GM12878 (cell line): ENCODE data around the gene STARD13. TPM values are rescaled to one million over a fixed set of nuclear protein-coding genes. Genes with fewer than 3 reads are reported as not detected.

Source experiments
- ATAC-seq: fragments of 200-7000 bp; cut with Tn5 transposase; 3 replicates; pipeline ENCODE4 v1.9.1; 2020; ENCODE audit warnings: mild to moderate bottlenecking, moderate library complexity
- BruUV-seq: library from RNA; stranded (reverse); fragments of 400-500 nt; replicated peaks from 2 replicates; lab custom pipeline; 2021; lab: Mats Ljungman, UMichigan
- CTCF ChIA-PET: fragments of 300-600 bp; sonication (Branson Sonifier 250); formaldehyde crosslinking; extraction: SDS; loops from one replicate; lab custom pipeline; 2021; ENCODE audit warnings: inconsistent platforms; lab: Yijun Ruan, JAX
- POLR2A ChIA-PET: fragments of 350-600 bp; formaldehyde crosslinking; extraction: SDS; loops from one replicate; lab custom pipeline; 2021; ENCODE audit warnings: inconsistent platforms; lab: Charles Lee
- RAD21 ChIA-PET: fragments of 300-600 bp; sonication (Branson Sonifier 250); formaldehyde crosslinking; loops from one replicate; lab custom pipeline; 2023; ENCODE audit warnings: antibody characterized with exemption; ENCODE audit not compliant: unreplicated experiment; lab: Charles Lee
- SMC1A ChIA-PET: fragments of 300-600 bp; sonication (Branson Sonifier 250); formaldehyde crosslinking; loops from one replicate; lab custom pipeline; 2023; ENCODE audit not compliant: unreplicated experiment, uncharacterized antibody; lab: Charles Lee
- DNase-seq: peaks from one replicate; pipeline ENCODE4 v3.0.0-alpha.2; 2011; ENCODE audit warnings: low read depth, low spot score
- FAIRE-seq: peaks from 3 replicates; lab custom pipeline; 2011; peaks lifted over from hg19 to GRCh38; lab: Jason Lieb, UNC
- H2AFZ ChIP-seq: 2 replicates; pipeline ENCODE4 v1.6.0; 2011; ENCODE audit warnings: low read depth, low read length, control low read depth; ENCODE audit not compliant: control insufficient read depth
- H3K27ac ChIP-seq: 2 replicates; pipeline ENCODE4 v1.5.1; 2011; ENCODE audit warnings: control low read depth; ENCODE audit not compliant: control insufficient read depth, insufficient read depth
- H3K27me3 ChIP-seq, 2 experiments: replicated peaks in 1 of 2; 2 replicates each; pipeline versions ENCODE4 v1.6.0 to v1.6.1; 2011; ENCODE audit warnings: low read length in 1 of 2; ENCODE audit not compliant: control insufficient read depth in 2 of 2, insufficient read depth in 2 of 2
- H3K36me3 ChIP-seq, 2 experiments: 2 replicates each; pipeline ENCODE4 v1.5.1; 2011; ENCODE audit warnings: low read length in 1 of 2; ENCODE audit not compliant: control insufficient read depth in 2 of 2, insufficient read depth in 2 of 2
- H3K4me1 ChIP-seq: 2 replicates; pipeline ENCODE4 v1.6.1; 2011; ENCODE audit warnings: mild to moderate bottlenecking, low read length, moderate library complexity, mixed read lengths; ENCODE audit not compliant: control insufficient read depth, insufficient read depth
- H3K4me2 ChIP-seq: 2 replicates; pipeline ENCODE4 v1.6.0; 2011; ENCODE audit warnings: control low read depth; ENCODE audit not compliant: control insufficient read depth, insufficient read depth
- H3K4me3 ChIP-seq: fragments of 200-600 bp; sonication (generic); 2 replicates; pipeline ENCODE4 v1.5.1; 2016
- H3K79me2 ChIP-seq: 2 replicates; pipeline ENCODE4 v1.6.0; 2011; ENCODE audit warnings: low read length; ENCODE audit not compliant: control insufficient read depth, insufficient read depth
- H3K9ac ChIP-seq: 2 replicates; pipeline ENCODE4 v1.8.0; 2011; ENCODE audit warnings: low read length, control low read depth, mixed read lengths; ENCODE audit not compliant: control insufficient read depth, insufficient read depth
- H3K9me3 ChIP-seq: replicated peaks from 3 replicates; pipeline ENCODE4 v1.5.1; 2011; ENCODE audit warnings: mild to moderate bottlenecking, low read length; ENCODE audit not compliant: control insufficient read depth, insufficient read depth
- H4K20me1 ChIP-seq: 2 replicates; pipeline ENCODE4 v1.6.0; 2011; ENCODE audit not compliant: control insufficient read depth, insufficient read depth
- EZH2 ChIP-seq: IDR thresholded peaks from 2 replicates; pipeline ENCODE4 v1.6.1; 2012; ENCODE audit warnings: low read depth, mild to moderate bottlenecking, control low read depth, inconsistent platforms, low read length, borderline replicate concordance; ENCODE audit not compliant: control insufficient read depth
- GATAD2B ChIP-seq: fragments of 450-650 bp; conservative IDR thresholded peaks from 2 replicates; pipeline ENCODE4 v1.6.1; 2017; ENCODE audit warnings: low read depth, mild to moderate bottlenecking, moderate library complexity
- MYB ChIP-seq: fragments of 150-350 bp; IDR thresholded peaks from 2 replicates; pipeline ENCODE4 v1.6.1; 2014; ENCODE audit warnings: mild to moderate bottlenecking, low read depth, low read length, borderline replicate concordance
- MYC ChIP-seq: IDR thresholded peaks from 2 replicates; pipeline ENCODE4 v1.6.1; 2011; ENCODE audit warnings: mild to moderate bottlenecking, low read length, moderate library complexity, inconsistent platforms; ENCODE audit not compliant: insufficient read depth, insufficient replicate concordance, insufficient read length, severe bottlenecking
- RAD51 ChIP-seq: fragments of 450-650 bp; IDR thresholded peaks from 2 replicates; pipeline ENCODE4 v1.6.1; 2016; ENCODE audit warnings: moderate library complexity, mild to moderate bottlenecking, inconsistent platforms
- TCF3 ChIP-seq: IDR thresholded peaks from 2 replicates; pipeline ENCODE4 v1.6.1; 2012; ENCODE audit warnings: low read depth, mild to moderate bottlenecking, low read length, borderline replicate concordance; ENCODE audit not compliant: insufficient read depth
- WGBS: methylation state at CpG from one replicate; pipeline ENCODE4 v1.1.6; 2016; ENCODE audit warnings: low lambda C conversion rate; ENCODE audit not compliant: insufficient replicate concordance, insufficient coverage; ENCODE audit errors: missing lambda C conversion rate; 5-methylcytosine and 5-hydroxymethylcytosine counted together
- in situ Hi-C: fragments of 300-500 bp; cut with MboI; formaldehyde crosslinking; loops from 9 replicates; pipeline ENCODE4 v1.14.3; 2018; ENCODE audit warnings: mixed read lengths
- intact Hi-C: fragments of 100-400 bp; cut with micrococcal nuclease; formaldehyde crosslinking; loops from one replicate; pipeline ENCODE4 v1.14.2; 2022; ENCODE audit not compliant: unreplicated experiment
- polyA plus RNA-seq, 11 experiments: library from polyadenylated mRNA; depleted of rRNA in 4 of 11; unstranded in 6 of 11; stranded (reverse) in 5 of 11; fragments of >200 nt; fragmentation: Nextera tagmentation in 4 of 11; fragmentation: Illumina TruSeq in 1 of 11; extraction: Ambion mirVana in 4 of 11; extraction: Trizol in 1 of 11; gene quantifications; 1 replicate in 1 of 11; 2 replicates in 10 of 11; pipeline versions ENCODE4 v1.2.1 to v1.2.3, GENCODE V29; 2011 to 2016; ENCODE audit warnings: inconsistent platforms in 2 of 11, missing spikeins in 2 of 11, low read depth in 1 of 11
- total RNA-seq, 4 experiments: library from RNA; depleted of rRNA in 3 of 4; stranded (reverse); fragments of >200 nt in 3 of 4; fragmentation: Illumina TruSeq in 1 of 4; extraction: Trizol in 1 of 4; gene quantifications; 2 replicates each; pipeline versions ENCODE4 v1.2.1 to v1.2.3, GENCODE V29; 2013 to 2021
- TF ChIP-seq, protein P1 (sequence below): fragments of 450-650 bp; formaldehyde crosslinking; IDR thresholded peaks from 2 replicates; pipeline ENCODE4 v1.5.0; 2022; ENCODE audit warnings: mild to moderate bottlenecking, missing genetic modification characterization
- TF ChIP-seq, protein P2 (sequence below): fragments of 450-650 bp; formaldehyde crosslinking; IDR thresholded peaks from 2 replicates; pipeline ENCODE4 v1.4.0; 2022; ENCODE audit warnings: mild to moderate bottlenecking, moderate library complexity

Gene STARD13
- total and polyA plus RNA-seq, 10 of the 15 experiments (the other 5 are each of a cell fraction or from before 2014, with no cell fraction given): 4.0 to 41.6 (median 10.1) TPM

DNA sequence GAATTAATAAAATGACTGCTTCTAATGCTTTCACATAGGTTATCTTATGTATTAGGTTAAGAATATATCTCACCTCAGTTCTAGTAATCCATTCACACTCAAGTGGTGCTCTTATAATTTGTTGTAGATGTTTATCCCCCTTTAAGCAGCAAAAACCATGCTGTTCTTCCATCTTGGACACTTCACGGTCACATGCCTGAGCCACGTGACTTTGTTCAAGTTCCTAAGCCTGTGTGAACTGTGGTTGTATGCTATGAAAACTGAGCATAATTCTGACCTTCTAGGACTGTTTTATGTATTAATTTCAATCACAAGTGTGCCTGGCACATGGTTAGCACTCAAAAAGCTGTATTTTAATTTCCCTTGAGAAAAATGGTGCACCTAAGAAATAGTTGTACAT is 41.2 kb upstream of the STARD13 start:
- no peak overlapping the region for H3K9ac ChIP-seq
- FAIRE-seq: no peak
- BruUV-seq: no TSS peak

DNA sequence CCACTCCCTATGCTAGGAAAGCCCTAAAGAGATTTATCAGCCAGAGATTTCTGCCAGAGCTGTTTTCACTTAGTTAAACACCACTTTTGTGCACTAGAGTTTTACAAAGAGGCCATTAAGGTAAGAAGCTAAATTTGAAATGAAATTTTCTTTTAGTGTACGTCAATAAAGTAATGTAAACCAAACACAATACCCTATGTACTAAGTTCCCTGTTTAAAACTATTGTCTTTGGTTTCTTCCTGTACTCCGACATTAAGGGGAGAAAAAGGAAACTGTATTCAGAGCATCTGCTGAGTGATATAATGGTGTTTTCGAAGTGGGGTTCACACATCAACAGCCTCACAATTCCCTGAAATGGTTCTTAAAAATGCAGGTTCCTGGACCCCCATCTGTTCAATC is 40.7 kb upstream of the STARD13 start:
- ChIA-PET CTCF (no interaction called here), POLR2A (no interaction called here), SMC1A (no interaction called here), RAD21 (no interaction called here)
- no peaks in the 10 kb centered on the region for H3K36me3 ChIP-seq
- no peaks in the 10 kb centered on the region for H3K4me1 ChIP-seq
- BruUV-seq: no TSS peak
- no peak overlapping the region for H3K27ac ChIP-seq
- ATAC-seq (no peak), FAIRE-seq (no peak), DNase-seq (no peak)
- no peaks in the 10 kb centered on the region; the same call in 2 of the 3 replicates for H3K9me3 ChIP-seq
- H3K27me3 ChIP-seq: no peaks in the 10 kb centered on the region
- no peak overlapping the region for H3K4me2 ChIP-seq
- in situ Hi-C loops: no loop called here
- H3K79me2 ChIP-seq: no peaks in the 10 kb centered on the region
- WGBS: 41% methylated on average over 3 of the region's 3 CpGs
- intact Hi-C loops: no loop called here
- H4K20me1 ChIP-seq: no peaks in the 10 kb centered on the region
- no peak overlapping the region for H3K4me3 ChIP-seq
- no peak overlapping the region for H3K9ac ChIP-seq
- H2AFZ ChIP-seq: no peak overlapping the region
- TF ChIP-seq, protein P1, sequence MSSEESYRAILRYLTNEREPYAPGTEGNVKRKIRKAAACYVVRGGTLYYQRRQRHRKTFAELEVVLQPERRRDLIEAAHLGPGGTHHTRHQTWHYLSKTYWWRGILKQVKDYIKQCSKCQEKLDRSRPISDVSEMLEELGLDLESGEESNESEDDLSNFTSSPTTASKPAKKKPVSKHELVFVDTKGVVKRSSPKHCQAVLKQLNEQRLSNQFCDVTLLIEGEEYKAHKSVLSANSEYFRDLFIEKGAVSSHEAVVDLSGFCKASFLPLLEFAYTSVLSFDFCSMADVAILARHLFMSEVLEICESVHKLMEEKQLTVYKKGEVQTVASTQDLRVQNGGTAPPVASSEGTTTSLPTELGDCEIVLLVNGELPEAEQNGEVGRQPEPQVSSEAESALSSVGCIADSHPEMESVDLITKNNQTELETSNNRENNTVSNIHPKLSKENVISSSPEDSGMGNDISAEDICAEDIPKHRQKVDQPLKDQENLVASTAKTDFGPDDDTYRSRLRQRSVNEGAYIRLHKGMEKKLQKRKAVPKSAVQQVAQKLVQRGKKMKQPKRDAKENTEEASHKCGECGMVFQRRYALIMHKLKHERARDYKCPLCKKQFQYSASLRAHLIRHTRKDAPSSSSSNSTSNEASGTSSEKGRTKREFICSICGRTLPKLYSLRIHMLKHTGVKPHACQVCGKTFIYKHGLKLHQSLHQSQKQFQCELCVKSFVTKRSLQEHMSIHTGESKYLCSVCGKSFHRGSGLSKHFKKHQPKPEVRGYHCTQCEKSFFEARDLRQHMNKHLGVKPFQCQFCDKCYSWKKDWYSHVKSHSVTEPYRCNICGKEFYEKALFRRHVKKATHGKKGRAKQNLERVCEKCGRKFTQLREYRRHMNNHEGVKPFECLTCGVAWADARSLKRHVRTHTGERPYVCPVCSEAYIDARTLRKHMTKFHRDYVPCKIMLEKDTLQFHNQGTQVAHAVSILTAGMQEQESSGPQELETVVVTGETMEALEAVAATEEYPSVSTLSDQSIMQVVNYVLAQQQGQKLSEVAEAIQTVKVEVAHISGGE (CRISPR knock-in tag): no peak
- TF ChIP-seq GATAD2B (no peak), MYB (no peak), TCF3 (no peak), EZH2 (no peak), MYC (no peak)

More for the DNA sequence above, 41.2 kb upstream of the STARD13 start:
- no peak for DNase-seq
- in situ Hi-C loops (no loop called here), intact Hi-C loops (no loop called here)
- H3K79me2 ChIP-seq: no peaks in the 10 kb centered on the region
- H3K27ac ChIP-seq: no peak overlapping the region
- no peak overlapping the region for H3K4me2 ChIP-seq
- H3K36me3 ChIP-seq: no peaks in the 10 kb centered on the region
- no peak overlapping the region for H2AFZ ChIP-seq
- ATAC-seq: no peak
- ChIA-PET SMC1A (no interaction called here), CTCF (no interaction called here), POLR2A (no interaction called here), RAD21 (no interaction called here)
- no peaks in the 10 kb centered on the region for H4K20me1 ChIP-seq
- H3K4me1 ChIP-seq: no peaks in the 10 kb centered on the region
- no peaks in the 10 kb centered on the region; the same call in 2 of the 3 replicates for H3K9me3 ChIP-seq
- 47% methylated on average over 2 of the region's 2 CpGs for WGBS
- TF ChIP-seq, protein P2, sequence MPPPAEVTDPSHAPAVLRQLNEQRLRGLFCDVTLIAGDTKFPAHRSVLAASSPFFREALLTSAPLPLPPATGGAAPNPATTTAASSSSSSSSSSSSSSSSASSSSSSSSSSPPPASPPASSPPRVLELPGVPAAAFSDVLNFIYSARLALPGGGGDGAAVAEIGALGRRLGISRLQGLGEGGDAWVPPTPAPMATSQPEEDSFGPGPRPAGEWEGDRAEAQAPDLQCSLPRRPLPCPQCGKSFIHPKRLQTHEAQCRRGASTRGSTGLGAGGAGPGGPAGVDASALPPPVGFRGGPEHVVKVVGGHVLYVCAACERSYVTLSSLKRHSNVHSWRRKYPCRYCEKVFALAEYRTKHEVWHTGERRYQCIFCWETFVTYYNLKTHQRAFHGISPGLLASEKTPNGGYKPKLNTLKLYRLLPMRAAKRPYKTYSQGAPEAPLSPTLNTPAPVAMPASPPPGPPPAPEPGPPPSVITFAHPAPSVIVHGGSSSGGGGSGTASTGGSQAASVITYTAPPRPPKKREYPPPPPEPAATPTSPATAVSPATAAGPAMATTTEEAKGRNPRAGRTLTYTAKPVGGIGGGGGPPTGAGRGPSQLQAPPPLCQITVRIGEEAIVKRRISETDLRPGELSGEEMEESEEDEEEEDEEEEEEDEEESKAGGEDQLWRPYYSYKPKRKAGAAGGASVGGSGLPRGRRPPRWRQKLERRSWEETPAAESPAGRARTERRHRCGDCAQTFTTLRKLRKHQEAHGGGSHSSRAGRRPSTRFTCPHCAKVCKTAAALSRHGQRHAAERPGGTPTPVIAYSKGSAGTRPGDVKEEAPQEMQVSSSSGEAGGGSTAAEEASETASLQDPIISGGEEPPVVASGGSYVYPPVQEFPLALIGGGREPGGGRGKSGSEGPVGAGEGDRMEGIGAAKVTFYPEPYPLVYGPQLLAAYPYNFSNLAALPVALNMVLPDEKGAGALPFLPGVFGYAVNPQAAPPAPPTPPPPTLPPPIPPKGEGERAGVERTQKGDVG (CRISPR knock-in tag): no peak
- 0 out of 2 replicates have a peak, but pooled peaks have one; percentile 36 for TF ChIP-seq RAD51
- no peak overlapping the region for H3K4me3 ChIP-seq
- H3K27me3 ChIP-seq: no peaks in the 10 kb centered on the region
